SK-N-SH (cell line): ENCODE results near the gene OR2C1. TPM values are rescaled to one million over a fixed set of nuclear protein-coding genes. Genes with fewer than 3 reads are reported as not detected.

Experiments
- CTCF ChIA-PET: fragments of 300-600, 350-600 bp; formaldehyde crosslinking; extraction: SDS; loops from one replicate; lab custom pipeline; 2021; lab: Yijun Ruan, JAX
- POLR2A ChIA-PET: fragments of 350-600 bp; sonication (Branson Sonifier 250); formaldehyde crosslinking; extraction: SDS; loops from one replicate; lab custom pipeline; 2020; ENCODE audit warnings: antibody characterized with exemption, inconsistent platforms; lab: Yijun Ruan, JAX
- DNase-seq: peaks from one replicate; pipeline ENCODE4 v3.0.0; 2012
- H2AFZ ChIP-seq: fragments of 200-600 bp; sonication (generic); 2 replicates; pipeline ENCODE4 v1.8.1; 2016; ENCODE audit warnings: antibody characterized with exemption, mild to moderate bottlenecking, low read depth
- H3F3A ChIP-seq: fragments of 200-600 bp; sonication (generic); replicated peaks from 2 replicates; pipeline ENCODE3; 2016; ENCODE audit warnings: antibody characterized with exemption, mild to moderate bottlenecking; ENCODE audit not compliant: insufficient read depth
- H3K27ac ChIP-seq, 2 experiments: fragments of 200-500 bp in 1 of 2; fragments of 200-600 bp in 1 of 2; sonication (Bioruptor generic) in 1 of 2; sonication (generic), shearing (Covaris generic) in 1 of 2; 2 replicates each; pipeline versions ENCODE4 v1.5.1 to v1.6.1; 2014 to 2016; ENCODE audit warnings: low read depth in 2 of 2, inconsistent platforms in 1 of 2, low read length in 1 of 2, mild to moderate bottlenecking in 1 of 2, mixed read lengths in 1 of 2
- H3K27me3 ChIP-seq: fragments of 200-600 bp; sonication (generic), shearing (Covaris generic); 2 replicates; pipeline ENCODE4 v1.6.1; 2016; ENCODE audit warnings: mixed run types; ENCODE audit not compliant: insufficient read depth
- H3K36me3 ChIP-seq, 2 experiments: fragments of 200-500 bp in 1 of 2; fragments of 200-600 bp in 1 of 2; sonication (Bioruptor generic) in 1 of 2; sonication (generic) in 1 of 2; replicated peaks in 1 of 2; 2 replicates each; pipeline versions ENCODE3 to v1.5.1; 2014 to 2016; ENCODE audit warnings: low read length in 1 of 2, mild to moderate bottlenecking in 1 of 2; ENCODE audit not compliant: insufficient read depth in 2 of 2, control insufficient read depth in 1 of 2
- H3K4me1 ChIP-seq, 2 experiments: fragments of 200-500 bp in 1 of 2; fragments of 200-600 bp in 1 of 2; sonication (Bioruptor generic) in 1 of 2; sonication (generic), shearing (Covaris generic) in 1 of 2; 2 replicates each; pipeline versions ENCODE4 v1.5.1 to v1.6.1; 2014 to 2016; ENCODE audit warnings: low read depth in 1 of 2, low read length in 1 of 2, mixed run types in 1 of 2; ENCODE audit not compliant: insufficient read depth in 2 of 2, control insufficient read depth in 1 of 2
- H3K4me2 ChIP-seq: fragments of 200-600 bp; sonication (generic), shearing (Covaris generic); 2 replicates; pipeline ENCODE4 v1.6.1; 2017; ENCODE audit warnings: mixed run types
- H3K4me3 ChIP-seq, 2 experiments: fragments of 200-500 bp in 1 of 2; fragments of 200-600 bp in 1 of 2; sonication (Bioruptor generic) in 1 of 2; sonication (generic), shearing (Covaris generic) in 1 of 2; 2 replicates each; pipeline versions ENCODE4 v1.5.1 to v1.8.1; 2014 to 2016; ENCODE audit warnings: low read depth in 2 of 2, inconsistent platforms in 1 of 2, low read length in 1 of 2, mild to moderate bottlenecking in 1 of 2, mixed read lengths in 1 of 2, moderate library complexity in 1 of 2
- H3K79me2 ChIP-seq: fragments of 200-600 bp; sonication (generic); 2 replicates; pipeline ENCODE4 v1.8.1; 2017; ENCODE audit warnings: mild to moderate bottlenecking; ENCODE audit not compliant: insufficient read depth
- H3K9ac ChIP-seq: fragments of 200-600 bp; sonication (generic); 2 replicates; pipeline ENCODE4 v1.6.1; 2017; ENCODE audit warnings: mixed run types
- H3K9me2 ChIP-seq: fragments of 200-600 bp; sonication (generic); 2 replicates; pipeline ENCODE4 v1.6.1; 2017; ENCODE audit warnings: mixed run types
- H3K9me3 ChIP-seq: fragments of 200-600 bp; sonication (generic); 2 replicates; pipeline ENCODE4 v1.6.1; 2017; ENCODE audit warnings: mixed run types, mild to moderate bottlenecking, moderate library complexity
- H4K20me1 ChIP-seq: fragments of 200-600 bp; sonication (generic); 2 replicates; pipeline ENCODE4 v1.6.1; 2017; ENCODE audit warnings: mild to moderate bottlenecking, mixed run types; ENCODE audit not compliant: insufficient read depth
- CHD2 ChIP-seq: fragments of 150-350 bp; IDR thresholded peaks from 2 replicates; pipeline ENCODE4 v1.6.1; 2018; ENCODE audit warnings: low read length; ENCODE audit not compliant: partially characterized antibody
- EP300 ChIP-seq, 2 experiments: IDR thresholded peaks; 2 replicates each; pipeline versions ENCODE4 v1.4.0 to v1.6.1; 2012; ENCODE audit warnings: borderline replicate concordance in 1 of 2, low read depth in 1 of 2, low read length in 1 of 2
- EZH2phosphoT487 ChIP-seq: fragments of 200-600 bp; sonication (generic); IDR thresholded peaks from 2 replicates; pipeline ENCODE4 v1.6.1; 2017; ENCODE audit warnings: low read depth, mixed run types, mild to moderate bottlenecking, antibody characterized with exemption, moderate library complexity, borderline replicate concordance
- FOSL2 ChIP-seq: IDR thresholded peaks from 2 replicates; pipeline ENCODE4 v1.4.0; 2012; ENCODE audit warnings: low read depth, mild to moderate bottlenecking, moderate library complexity, borderline replicate concordance
- GABPA ChIP-seq: IDR thresholded peaks from 2 replicates; pipeline ENCODE4 v1.4.0; 2012; ENCODE audit warnings: low read depth, mild to moderate bottlenecking
- JUND ChIP-seq: IDR thresholded peaks from 2 replicates; pipeline ENCODE4 v1.4.0; 2012
- MEF2A ChIP-seq: IDR thresholded peaks from 2 replicates; pipeline ENCODE4 v1.4.0; 2012; ENCODE audit warnings: low read depth, borderline replicate concordance
- MXI1 ChIP-seq: IDR thresholded peaks from 2 replicates; pipeline ENCODE4 v1.6.1; 2012; ENCODE audit warnings: mild to moderate bottlenecking, low read depth, low read length, improper control_type of control experiment
- POLR2AphosphoS5 ChIP-seq: IDR thresholded peaks from 2 replicates; pipeline ENCODE4 v1.6.1; 2012; ENCODE audit warnings: low read depth, low read length
- RAD21 ChIP-seq: IDR thresholded peaks from 2 replicates; pipeline ENCODE4 v1.6.1; 2012; ENCODE audit warnings: mild to moderate bottlenecking, low read length
- RCOR1 ChIP-seq: fragments of 150-350 bp; IDR thresholded peaks from 2 replicates; pipeline ENCODE4 v1.6.1; 2017; ENCODE audit warnings: antibody characterized with exemption, low read length
- SIN3A ChIP-seq: IDR thresholded peaks from 2 replicates; pipeline ENCODE4 v1.6.1; 2012; ENCODE audit warnings: low read depth, mild to moderate bottlenecking, low read length, moderate library complexity, borderline replicate concordance
- SMC3 ChIP-seq: IDR thresholded peaks from 2 replicates; pipeline ENCODE4 v1.6.1; 2012; ENCODE audit warnings: low read depth, low read length, improper control_type of control experiment
- TEAD4 ChIP-seq: IDR thresholded peaks from 2 replicates; pipeline ENCODE4 v1.4.0; 2012; ENCODE audit warnings: mild to moderate bottlenecking, borderline replicate concordance; ENCODE audit not compliant: insufficient read depth
- YY1 ChIP-seq: IDR thresholded peaks from 2 replicates; pipeline ENCODE4 v1.4.0; 2012; ENCODE audit warnings: low read depth, mild to moderate bottlenecking
- WGBS: methylation state at CpG from one replicate; pipeline ENCODE4 v1.1.6; 2017; ENCODE audit warnings: low lambda C conversion rate; 5-methylcytosine and 5-hydroxymethylcytosine counted together
- polyA plus RNA-seq, 3 experiments: library from polyadenylated mRNA; depleted of rRNA; stranded (reverse); fragments of >200 nt; gene quantifications; 2 replicates each; pipeline ENCODE4 v1.2.3, GENCODE V29; 2012
- TF ChIP-seq, protein P1 (sequence below): IDR thresholded peaks from 2 replicates; pipeline ENCODE4 v1.4.0; 2012; ENCODE audit warnings: low read depth, borderline replicate concordance
- TF ChIP-seq, protein P2 (sequence below): fragments of 150-350 bp; IDR thresholded peaks from 2 replicates; pipeline ENCODE4 v1.6.1; 2017; ENCODE audit warnings: antibody characterized with exemption, low read length, low read depth, borderline replicate concordance
- TF ChIP-seq, protein P3 (sequence below): IDR thresholded peaks from 2 replicates; pipeline ENCODE4 v1.4.0; 2012; ENCODE audit warnings: low read depth, borderline replicate concordance
- TF ChIP-seq, protein P4 (sequence below): IDR thresholded peaks from 2 replicates; pipeline ENCODE4; 2012
- TF ChIP-seq, protein P5 (sequence below): fragments of 150-350 bp; IDR thresholded peaks from 2 replicates; pipeline ENCODE4 v1.6.1; 2016; ENCODE audit warnings: mild to moderate bottlenecking, low read depth, low read length
- TF ChIP-seq, protein P6 (sequence below): IDR thresholded peaks from 2 replicates; pipeline ENCODE4 v1.4.0; 2012; ENCODE audit warnings: low read depth

The OR2C1 gene
- polyA plus RNA-seq (2012; rRNA removed): not detected in 2 replicates
- polyA plus RNA-seq (2012; cell fraction: cytosol; rRNA removed): not detected in 2 replicates
- 0.04 TPM in 1 of 2 replicates, not detected in the other for polyA plus RNA-seq (2012; cell fraction: nucleus; rRNA removed)

DNA sequence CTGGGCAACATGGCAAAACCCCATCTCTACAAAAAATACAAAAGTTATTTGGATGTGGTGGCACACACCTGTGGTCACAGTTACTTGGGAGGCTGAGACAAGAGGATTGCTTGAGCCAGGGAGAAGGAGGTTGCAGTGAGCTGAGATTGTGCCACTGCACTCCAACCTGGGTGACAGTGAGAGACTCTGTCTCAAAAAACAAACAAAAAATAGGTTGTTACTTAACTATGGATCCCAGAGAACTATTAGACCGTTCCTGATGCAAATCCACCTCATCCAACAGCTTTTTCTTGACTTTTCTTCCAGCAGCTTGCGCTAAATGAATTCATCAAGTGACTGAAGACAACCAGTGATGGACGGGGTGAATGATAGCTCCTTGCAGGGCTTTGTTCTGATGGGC, at the start of gene OR2C1:
TSS of gene OR2C1 (plus strand) at position 301 of the 400 bp plus-strand sequence. CDS start at position 353, 52 bp downstream.
- no peak for DNase-seq
- H3K79me2 ChIP-seq: no peaks in the 10 kb centered on the region
- H3K4me2 ChIP-seq: no peak within 1 kb of the TSS
- H3K9ac ChIP-seq: no peak within 1 kb of the TSS
- 14% methylated on average over 3 of the region's 3 CpGs for WGBS
- H3F3A ChIP-seq: peaks cover 4% of the 10 kb centered on the region
- H3K4me3 ChIP-seq: no peak within 1 kb of the TSS
- H3K36me3 ChIP-seq: no peaks in the 10 kb centered on the region
- no peak within 1 kb of the TSS for H3K27ac ChIP-seq
- H3K4me1 ChIP-seq: no peaks in the 10 kb centered on the region
- H3K27me3 ChIP-seq: peaks cover 25% of the 10 kb centered on the region; the same call in 1 of the 2 replicates
- H3K9me2 ChIP-seq: no peaks in the 10 kb centered on the region
- no peaks in the 10 kb centered on the region for H3K9me3 ChIP-seq
- TF ChIP-seq, protein P1, sequence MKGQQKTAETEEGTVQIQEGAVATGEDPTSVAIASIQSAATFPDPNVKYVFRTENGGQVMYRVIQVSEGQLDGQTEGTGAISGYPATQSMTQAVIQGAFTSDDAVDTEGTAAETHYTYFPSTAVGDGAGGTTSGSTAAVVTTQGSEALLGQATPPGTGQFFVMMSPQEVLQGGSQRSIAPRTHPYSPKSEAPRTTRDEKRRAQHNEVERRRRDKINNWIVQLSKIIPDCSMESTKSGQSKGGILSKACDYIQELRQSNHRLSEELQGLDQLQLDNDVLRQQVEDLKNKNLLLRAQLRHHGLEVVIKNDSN: no peak
- TF ChIP-seq RCOR1 (no peak), MXI1 (no peak), CHD2 (no peak), POLR2AphosphoS5 (no peak)
- TF ChIP-seq, protein P2, sequence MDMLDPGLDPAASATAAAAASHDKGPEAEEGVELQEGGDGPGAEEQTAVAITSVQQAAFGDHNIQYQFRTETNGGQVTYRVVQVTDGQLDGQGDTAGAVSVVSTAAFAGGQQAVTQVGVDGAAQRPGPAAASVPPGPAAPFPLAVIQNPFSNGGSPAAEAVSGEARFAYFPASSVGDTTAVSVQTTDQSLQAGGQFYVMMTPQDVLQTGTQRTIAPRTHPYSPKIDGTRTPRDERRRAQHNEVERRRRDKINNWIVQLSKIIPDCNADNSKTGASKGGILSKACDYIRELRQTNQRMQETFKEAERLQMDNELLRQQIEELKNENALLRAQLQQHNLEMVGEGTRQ: no peak
- H2AFZ ChIP-seq: no peak within 1 kb of the TSS
- CTCF ChIA-PET: interaction anchor here (1.1 to 1.6 kb wide), 2 partner anchors 10 to 44 kb away, joined by 3 read pairs; no protein-coding TSS in a partner anchor
- no peaks in the 10 kb centered on the region for H4K20me1 ChIP-seq
- POLR2A ChIA-PET: interaction anchor here (0.7 kb wide), 1 partner anchor 135 kb away, joined by 3 read pairs; no protein-coding TSS in a partner anchor

DNA sequence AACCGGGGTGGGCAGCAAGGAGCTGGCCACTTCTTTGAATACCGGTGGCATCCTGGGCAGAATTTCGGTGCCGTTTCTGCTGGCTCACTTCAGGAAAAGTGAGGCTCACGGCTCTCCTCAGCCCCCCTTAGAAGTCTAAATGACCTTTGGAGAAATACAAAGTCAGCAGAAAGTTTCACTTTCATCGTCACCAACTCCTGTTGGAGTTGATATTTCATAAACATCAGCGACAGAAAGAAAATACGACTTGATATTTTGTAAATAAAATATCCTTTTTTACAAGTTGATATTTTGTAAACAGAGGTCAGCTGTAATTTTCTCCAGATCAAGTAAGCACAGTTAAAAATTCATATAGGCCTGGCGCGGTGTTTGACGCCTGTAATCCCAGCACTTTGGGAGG, 49.6 kb upstream of the OR2C1 start:
- Histone ChIP-seq H3F3A (no peaks in the 10 kb centered on the region), H3K4me1 (no peaks in the 10 kb centered on the region; a peak in 1 of 4 replicates), H3K27ac (peak overlapping the region in 1 of 2 experiments; percentile 54; a peak in 1 of 4 replicates), H3K4me3 (peak overlapping the region; percentile 59 to 69), H3K79me2 (peaks cover 4% of the 10 kb centered on the region; the same call in 1 of the 2 replicates), H3K9me3 (peaks cover 14% of the 10 kb centered on the region; the same call in 1 of the 2 replicates), H3K4me2 (peak overlapping the region; percentile 75), H3K9ac (no peak overlapping the region), H3K27me3 (no peaks in the 10 kb centered on the region), H2AFZ (peak overlapping the region; percentile 89; the same call in 1 of the 2 replicates), H3K36me3 (peaks cover 12 to 49% of the 10 kb centered on the region in 2 experiments), H3K9me2 (no peaks in the 10 kb centered on the region), H4K20me1 (no peaks in the 10 kb centered on the region)
- WGBS: 78% methylated on average over 11 of the region's 11 CpGs
- ChIA-PET CTCF (interaction anchor here (1.0 kb wide), 1 partner anchor 9 kb away, joined by 3 read pairs; no protein-coding TSS in a partner anchor), POLR2A (interaction anchor here (0.8 to 1.3 kb wide), 2 partner anchors 24 to 59 kb away, joined by 4 read pairs; no protein-coding TSS in a partner anchor)
- DNase-seq: no peak
- no peak for TF ChIP-seq TEAD4
- no peak for TF ChIP-seq MEF2A
- TF ChIP-seq CHD2: no peak
- no peak for TF ChIP-seq GABPA
- TF ChIP-seq, protein P3, sequence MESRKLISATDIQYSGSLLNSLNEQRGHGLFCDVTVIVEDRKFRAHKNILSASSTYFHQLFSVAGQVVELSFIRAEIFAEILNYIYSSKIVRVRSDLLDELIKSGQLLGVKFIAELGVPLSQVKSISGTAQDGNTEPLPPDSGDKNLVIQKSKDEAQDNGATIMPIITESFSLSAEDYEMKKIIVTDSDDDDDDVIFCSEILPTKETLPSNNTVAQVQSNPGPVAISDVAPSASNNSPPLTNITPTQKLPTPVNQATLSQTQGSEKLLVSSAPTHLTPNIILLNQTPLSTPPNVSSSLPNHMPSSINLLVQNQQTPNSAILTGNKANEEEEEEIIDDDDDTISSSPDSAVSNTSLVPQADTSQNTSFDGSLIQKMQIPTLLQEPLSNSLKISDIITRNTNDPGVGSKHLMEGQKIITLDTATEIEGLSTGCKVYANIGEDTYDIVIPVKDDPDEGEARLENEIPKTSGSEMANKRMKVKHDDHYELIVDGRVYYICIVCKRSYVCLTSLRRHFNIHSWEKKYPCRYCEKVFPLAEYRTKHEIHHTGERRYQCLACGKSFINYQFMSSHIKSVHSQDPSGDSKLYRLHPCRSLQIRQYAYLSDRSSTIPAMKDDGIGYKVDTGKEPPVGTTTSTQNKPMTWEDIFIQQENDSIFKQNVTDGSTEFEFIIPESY: no peak
- TF ChIP-seq YY1: no peak
- TF ChIP-seq EZH2phosphoT487: no peak
- TF ChIP-seq, protein P4, sequence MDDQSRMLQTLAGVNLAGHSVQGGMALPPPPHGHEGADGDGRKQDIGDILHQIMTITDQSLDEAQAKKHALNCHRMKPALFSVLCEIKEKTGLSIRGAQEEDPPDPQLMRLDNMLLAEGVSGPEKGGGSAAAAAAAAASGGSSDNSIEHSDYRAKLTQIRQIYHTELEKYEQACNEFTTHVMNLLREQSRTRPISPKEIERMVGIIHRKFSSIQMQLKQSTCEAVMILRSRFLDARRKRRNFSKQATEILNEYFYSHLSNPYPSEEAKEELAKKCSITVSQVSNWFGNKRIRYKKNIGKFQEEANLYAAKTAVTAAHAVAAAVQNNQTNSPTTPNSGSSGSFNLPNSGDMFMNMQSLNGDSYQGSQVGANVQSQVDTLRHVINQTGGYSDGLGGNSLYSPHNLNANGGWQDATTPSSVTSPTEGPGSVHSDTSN: no peak
- no peak for TF ChIP-seq JUND
- TF ChIP-seq, protein P5, sequence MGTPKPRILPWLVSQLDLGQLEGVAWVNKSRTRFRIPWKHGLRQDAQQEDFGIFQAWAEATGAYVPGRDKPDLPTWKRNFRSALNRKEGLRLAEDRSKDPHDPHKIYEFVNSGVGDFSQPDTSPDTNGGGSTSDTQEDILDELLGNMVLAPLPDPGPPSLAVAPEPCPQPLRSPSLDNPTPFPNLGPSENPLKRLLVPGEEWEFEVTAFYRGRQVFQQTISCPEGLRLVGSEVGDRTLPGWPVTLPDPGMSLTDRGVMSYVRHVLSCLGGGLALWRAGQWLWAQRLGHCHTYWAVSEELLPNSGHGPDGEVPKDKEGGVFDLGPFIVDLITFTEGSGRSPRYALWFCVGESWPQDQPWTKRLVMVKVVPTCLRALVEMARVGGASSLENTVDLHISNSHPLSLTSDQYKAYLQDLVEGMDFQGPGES: no peak
- no peak for TF ChIP-seq RAD21
- no peak for TF ChIP-seq RCOR1
- no peak for TF ChIP-seq FOSL2
- no peak for TF ChIP-seq SIN3A
- no peak for TF ChIP-seq EP300 (IDR thresholded peaks at IDR 0.05; ENCODE audit: borderline replicate concordance in 1 of 2, low read depth in 1 of 2, low read length in 1 of 2)
- no peak for TF ChIP-seq SMC3
- TF ChIP-seq, protein P6, sequence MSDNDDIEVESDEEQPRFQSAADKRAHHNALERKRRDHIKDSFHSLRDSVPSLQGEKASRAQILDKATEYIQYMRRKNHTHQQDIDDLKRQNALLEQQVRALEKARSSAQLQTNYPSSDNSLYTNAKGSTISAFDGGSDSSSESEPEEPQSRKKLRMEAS: no peak
